HCT116 (cell line): ENCODE results near the gene HSF2BP. TPM values are rescaled to one million over a fixed set of nuclear protein-coding genes. Genes with fewer than 3 reads are reported as not detected.

Experiments
- ATAC-seq: fragments of 200-7000 bp; cut with Tn5 transposase; 2 replicates; pipeline ENCODE4 v1.9.1; 2020; ENCODE audit warnings: mild to moderate bottlenecking, moderate library complexity
- BruUV-seq: library from RNA; stranded (reverse); fragments of 400-500 nt; replicated peaks from 2 replicates; lab custom pipeline; 2021; lab: Mats Ljungman, UMichigan
- CTCF ChIA-PET: fragments of 300-600 bp; sonication (Branson Sonifier 250); formaldehyde crosslinking; loops from one replicate; lab custom pipeline; 2021; ENCODE audit warnings: antibody characterized with exemption; lab: Charles Lee
- POLR2A ChIA-PET: fragments of 300-600, 350-600 bp; sonication (Branson Sonifier 250); formaldehyde crosslinking; loops from one replicate; lab custom pipeline; 2021; ENCODE audit warnings: antibody characterized with exemption; lab: Charles Lee
- RAD21 ChIA-PET, 2 experiments: fragments of 300-600 bp; sonication (Branson Sonifier 250); formaldehyde crosslinking; loops; one replicate each; lab custom pipeline; 2023; ENCODE audit warnings: low total read pairs in 2 of 2; ENCODE audit not compliant: uncharacterized antibody in 2 of 2, unreplicated experiment in 2 of 2, low non-redundant PET in 1 of 2; lab: Charles Lee
- DNase-seq: peaks from one replicate; pipeline ENCODE4 v3.0.0-alpha.2; 2010; ENCODE audit warnings: low read depth, low spot score
- H2AFZ ChIP-seq: fragments of 200-600 bp; shearing (Covaris generic), sonication (generic); 2 replicates; pipeline ENCODE4 v1.6.1; 2017; ENCODE audit warnings: low read depth, mixed run types, mixed read lengths, antibody characterized with exemption, low read length; ENCODE audit not compliant: poor library complexity, severe bottlenecking
- H3K27ac ChIP-seq: 2 replicates; pipeline ENCODE4 v1.5.1; 2012; ENCODE audit warnings: low read depth, low read length
- H3K27me3 ChIP-seq: fragments of 200-600 bp; sonication (generic); 2 replicates; pipeline ENCODE4 v1.6.1; 2016; ENCODE audit warnings: mixed run types, low read length, mixed read lengths; ENCODE audit not compliant: insufficient read depth
- H3K36me3 ChIP-seq, 2 experiments: fragments of 200-500 bp in 1 of 2; fragments of 200-600 bp in 1 of 2; sonication (Bioruptor generic) in 1 of 2; sonication (generic) in 1 of 2; 2 replicates each; pipeline versions ENCODE4 v1.5.1 to v1.6.1; 2014 to 2016; ENCODE audit warnings: low read length in 2 of 2, inconsistent platforms in 1 of 2, mixed read lengths in 1 of 2, mixed run types in 1 of 2; ENCODE audit not compliant: insufficient read depth in 2 of 2, control insufficient read depth in 1 of 2
- H3K4me1 ChIP-seq, 2 experiments: fragments of 200-600 bp in 1 of 2; sonication (generic) in 1 of 2; 2 replicates each; pipeline versions ENCODE4 v1.5.1 to v1.6.1; 2012 to 2017; ENCODE audit warnings: low read length in 2 of 2, inconsistent platforms in 1 of 2, mild to moderate bottlenecking in 1 of 2, mixed read lengths in 1 of 2, mixed run types in 1 of 2, moderate library complexity in 1 of 2; ENCODE audit not compliant: insufficient read depth in 2 of 2, control insufficient read depth in 1 of 2
- H3K4me2 ChIP-seq: fragments of 200-600 bp; sonication (generic); 2 replicates; pipeline ENCODE4 v1.6.1; 2017; ENCODE audit warnings: mixed run types, low read length, mixed read lengths
- H3K4me3 ChIP-seq, 2 experiments: fragments of 200-600 bp in 1 of 2; sonication (generic) in 1 of 2; replicated peaks in 1 of 2; 2 replicates each; pipeline ENCODE4 v1.5.1; 2011 to 2016; ENCODE audit warnings: low read length in 2 of 2, control low read depth in 1 of 2, low read depth in 1 of 2, mild to moderate bottlenecking in 1 of 2, mixed read lengths in 1 of 2, mixed run types in 1 of 2
- H3K79me2 ChIP-seq: fragments of 200-600 bp; sonication (generic); 2 replicates; pipeline ENCODE4 v1.6.1; 2017; ENCODE audit warnings: mild to moderate bottlenecking, mixed run types, low read length, moderate library complexity, mixed read lengths; ENCODE audit not compliant: insufficient read depth
- H3K9ac ChIP-seq: fragments of 200-600 bp; sonication (generic); 2 replicates; pipeline ENCODE4 v1.6.1; 2016; ENCODE audit warnings: low read length, mixed read lengths
- H3K9me2 ChIP-seq: fragments of 200-600 bp; sonication (generic), shearing (Covaris generic); 2 replicates; pipeline ENCODE4 v1.6.1; 2017; ENCODE audit warnings: mixed run types, mild to moderate bottlenecking, moderate library complexity; ENCODE audit not compliant: insufficient read depth
- H3K9me3 ChIP-seq, 2 experiments: fragments of 200-500 bp in 1 of 2; fragments of 200-600 bp in 1 of 2; sonication (Bioruptor generic) in 1 of 2; sonication (generic) in 1 of 2; 2 replicates each; pipeline ENCODE4 v1.6.1; 2014 to 2017; ENCODE audit warnings: low read length in 2 of 2, mixed read lengths in 2 of 2, inconsistent platforms in 1 of 2, low read depth in 1 of 2, mild to moderate bottlenecking in 1 of 2, mixed run types in 1 of 2, moderate library complexity in 1 of 2; ENCODE audit not compliant: control insufficient read depth in 1 of 2, insufficient read depth in 1 of 2
- H4K20me1 ChIP-seq: fragments of 200-600 bp; sonication (generic), shearing (Covaris generic); 2 replicates; pipeline ENCODE4 v1.6.1; 2017; ENCODE audit warnings: mixed run types, mild to moderate bottlenecking, moderate library complexity; ENCODE audit not compliant: insufficient read depth
- CBX3 ChIP-seq: IDR thresholded peaks from 2 replicates; pipeline ENCODE4 v1.6.1; 2012; ENCODE audit warnings: low read depth
- CEBPB ChIP-seq: IDR thresholded peaks from 2 replicates; pipeline ENCODE4 v1.6.1; 2012; ENCODE audit warnings: low read depth
- ELF1 ChIP-seq: IDR thresholded peaks from 2 replicates; pipeline ENCODE4 v1.6.1; 2012; ENCODE audit warnings: low read depth, borderline replicate concordance
- FOSL1 ChIP-seq: IDR thresholded peaks from 2 replicates; pipeline ENCODE4 v1.6.1; 2012; ENCODE audit warnings: low read depth
- JUND ChIP-seq: IDR thresholded peaks from 2 replicates; pipeline ENCODE4 v1.6.1; 2012
- POLR2A ChIP-seq: IDR thresholded peaks from 2 replicates; pipeline ENCODE4 v1.7.0; 2011; ENCODE audit warnings: borderline replicate concordance; ENCODE audit not compliant: insufficient read depth, insufficient read length; ENCODE audit errors: extremely low read depth
- POLR2AphosphoS5 ChIP-seq: IDR thresholded peaks from 2 replicates; pipeline ENCODE4 v1.6.1; 2011; ENCODE audit warnings: mild to moderate bottlenecking, low read depth, low read length, moderate library complexity
- RAD21 ChIP-seq: IDR thresholded peaks from 2 replicates; pipeline ENCODE4 v1.6.1; 2012; ENCODE audit warnings: low read depth, mild to moderate bottlenecking
- SIN3A ChIP-seq: IDR thresholded peaks from 2 replicates; pipeline ENCODE4 v1.6.1; 2012; ENCODE audit warnings: low read depth
- SP1 ChIP-seq: IDR thresholded peaks from 2 replicates; pipeline ENCODE4 v1.6.1; 2012; ENCODE audit warnings: low read depth
- SRF ChIP-seq: IDR thresholded peaks from 2 replicates; pipeline ENCODE4 v1.6.1; 2012; ENCODE audit warnings: low read depth
- TCF7L2 ChIP-seq: IDR thresholded peaks from 2 replicates; pipeline ENCODE4 v1.7.0; 2011; ENCODE audit warnings: borderline replicate concordance, inconsistent platforms; ENCODE audit not compliant: insufficient read depth, insufficient read length; ENCODE audit errors: extremely low read depth
- YY1 ChIP-seq: IDR thresholded peaks from 2 replicates; pipeline ENCODE4 v1.6.1; 2011; ENCODE audit warnings: low read length, low read depth, moderate library complexity, mild to moderate bottlenecking; ENCODE audit not compliant: insufficient replicate concordance; ENCODE audit errors: extremely low read depth
- ZBTB33 ChIP-seq: IDR thresholded peaks from 2 replicates; pipeline ENCODE4 v1.6.1; 2011; ENCODE audit warnings: mild to moderate bottlenecking, low read length, moderate library complexity; ENCODE audit not compliant: insufficient replicate concordance; ENCODE audit errors: extremely low read depth
- ZNF274 ChIP-seq: fragments of 200-500 bp; sonication (Bioruptor generic); IDR thresholded peaks from 2 replicates; pipeline ENCODE4 v1.6.1; 2014; ENCODE audit warnings: mild to moderate bottlenecking, low read depth, low read length, inconsistent platforms
- intact Hi-C: fragments of 100-400 bp; cut with micrococcal nuclease; formaldehyde crosslinking; loops from 2 replicates; pipeline ENCODE4 v1.10.0; 2022
- total RNA-seq: library from RNA; stranded (reverse); gene quantifications from one replicate; pipeline ENCODE4 v1.2.1, GENCODE V29; 2021; ENCODE audit not compliant: unreplicated experiment

The HSF2BP gene
- total RNA-seq, 1 experiment from 2014 or later = 0.59 TPM

DNA sequence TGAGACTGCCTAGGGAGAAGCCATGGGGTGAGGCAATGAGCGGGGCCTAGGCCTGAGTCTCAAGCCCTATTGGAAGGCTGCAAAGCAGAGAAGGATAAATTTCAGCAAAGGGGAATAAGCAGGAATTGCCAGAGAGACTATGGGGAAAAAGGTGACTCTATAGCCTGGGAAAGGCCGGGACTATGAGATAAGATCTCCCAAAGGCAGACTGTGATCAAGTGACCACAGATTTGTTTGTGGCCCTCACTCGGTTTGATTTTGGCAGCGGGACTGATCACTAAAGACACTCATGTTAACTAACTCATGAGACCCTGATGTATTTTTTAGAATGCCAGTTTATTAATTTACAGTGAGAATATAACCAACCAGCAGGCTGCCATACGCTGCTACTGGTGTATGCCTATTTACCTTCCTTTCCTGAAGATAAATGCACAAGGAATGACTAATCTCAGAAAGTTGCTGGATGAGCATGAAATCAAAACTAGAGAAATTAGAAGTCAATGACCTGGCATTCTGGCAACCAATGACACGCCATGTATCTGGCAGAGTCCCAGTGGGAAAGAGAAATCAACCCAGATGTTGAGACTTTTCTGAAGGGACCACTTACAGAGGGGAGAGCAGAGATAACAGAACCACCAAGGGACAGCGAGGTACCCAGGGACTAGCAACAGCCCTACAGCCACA, 4.3 kb downstream of the HSF2BP start:
- H3K4me2 ChIP-seq = no peak overlapping the region
- CTCF ChIA-PET = no interaction called here

More for the DNA sequence above, 4.3 kb downstream of the HSF2BP start:
- Histone ChIP-seq H3K4me1 (peaks cover 4 to 14% of the 10 kb centered on the region in 2 experiments; a peak in 3 of 4 replicates), H3K4me3 (no peak overlapping the region), H3K9me3 (no peaks in the 10 kb centered on the region), H3K27ac (no peak overlapping the region), H3K79me2 (peaks cover 6% of the 10 kb centered on the region), H2AFZ (no peak overlapping the region), H3K9ac (no peak overlapping the region), H3K9me2 (no peaks in the 10 kb centered on the region), H4K20me1 (no peaks in the 10 kb centered on the region), H3K36me3 (no peaks in the 10 kb centered on the region)
- RAD21 ChIA-PET = no interaction called here
- DNase-seq (no peak), ATAC-seq (no peak)
- no TSS peak for BruUV-seq
- POLR2A ChIA-PET = no interaction called here
- TF ChIP-seq CBX3 (no peak), SP1 (no peak), JUND (no peak), POLR2AphosphoS5 (no peak), YY1 (no peak), ZNF274 (no peak), ZBTB33 (no peak), CEBPB (no peak), ELF1 (no peak), TCF7L2 (no peak), POLR2A (no peak), RAD21 (no peak), SIN3A (no peak), SRF (no peak), FOSL1 (no peak)
- TF ChIP-seq, all 23 proteins: peak for 0
- intact Hi-C loops = no loop called here
- H3K27me3 ChIP-seq = no peaks in the 10 kb centered on the region
